ENCODE results near the gene RUNX1.

RUNX1 gene

GRCh38 chr21:34844013-34844923, 204.8 kb downstream of the RUNX1 start:
- no peak for DNase-seq

DNA sequence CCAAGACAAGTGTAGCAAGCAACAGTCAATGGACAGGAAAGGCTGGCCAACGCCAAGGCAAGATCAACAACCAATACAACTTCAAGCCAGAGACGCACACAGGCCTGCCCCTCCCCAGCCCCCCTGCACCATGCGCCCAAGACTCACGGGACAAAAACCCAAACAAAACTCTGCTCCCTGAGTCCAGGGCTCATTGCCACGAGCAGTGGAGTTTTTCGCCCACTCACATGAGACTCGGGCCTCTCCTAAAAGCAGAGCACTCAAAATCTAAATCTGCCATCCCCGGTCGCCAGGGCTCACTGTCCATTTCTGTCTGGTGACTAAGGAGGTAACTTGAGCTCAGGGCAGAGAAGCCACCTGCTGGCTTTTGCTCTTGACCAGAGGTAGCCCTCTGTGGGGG, 205.5 kb downstream of the RUNX1 start:
- DNase-seq, result no peak

GRCh38 chr21:34841154-34841553, 207.9 kb downstream of the RUNX1 start:
- no peak for DNase-seq

- no peak for DNase-seq
These were observed 208.4 kb downstream of the RUNX1 start for GRCh38 chr21:34840693-34841092.

- no peak for DNase-seq
These were observed 209.9 kb downstream of the RUNX1 start for GRCh38 chr21:34838956-34839820.

DNA sequence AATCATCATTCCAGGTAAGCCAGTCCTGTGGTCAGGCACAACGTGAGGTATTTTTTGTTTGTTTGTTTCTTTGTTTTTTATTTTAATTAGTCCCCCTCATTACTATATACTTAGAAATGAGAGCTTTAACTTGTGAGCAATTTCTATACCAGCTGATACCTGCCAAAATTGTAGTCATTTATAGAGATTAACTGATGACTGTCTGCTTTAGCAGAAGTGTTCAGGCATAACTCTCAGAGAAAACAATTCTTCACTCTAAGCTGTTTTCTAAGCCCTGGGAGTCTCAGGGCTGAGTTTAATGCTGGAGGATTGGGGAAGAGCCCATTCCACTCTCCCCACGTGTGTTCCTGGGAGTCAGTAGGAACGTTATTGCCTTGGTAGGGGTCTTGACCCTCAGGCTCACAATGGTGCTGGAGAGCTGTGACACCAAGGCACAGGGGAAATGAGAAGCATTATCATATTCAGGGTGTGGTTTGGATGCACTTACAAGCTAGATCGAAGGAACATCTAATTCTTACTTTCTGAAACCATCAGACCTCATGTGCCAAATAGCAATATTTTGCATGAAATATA, 212.1 kb downstream of the RUNX1 start:
- no peak for DNase-seq

DNA sequence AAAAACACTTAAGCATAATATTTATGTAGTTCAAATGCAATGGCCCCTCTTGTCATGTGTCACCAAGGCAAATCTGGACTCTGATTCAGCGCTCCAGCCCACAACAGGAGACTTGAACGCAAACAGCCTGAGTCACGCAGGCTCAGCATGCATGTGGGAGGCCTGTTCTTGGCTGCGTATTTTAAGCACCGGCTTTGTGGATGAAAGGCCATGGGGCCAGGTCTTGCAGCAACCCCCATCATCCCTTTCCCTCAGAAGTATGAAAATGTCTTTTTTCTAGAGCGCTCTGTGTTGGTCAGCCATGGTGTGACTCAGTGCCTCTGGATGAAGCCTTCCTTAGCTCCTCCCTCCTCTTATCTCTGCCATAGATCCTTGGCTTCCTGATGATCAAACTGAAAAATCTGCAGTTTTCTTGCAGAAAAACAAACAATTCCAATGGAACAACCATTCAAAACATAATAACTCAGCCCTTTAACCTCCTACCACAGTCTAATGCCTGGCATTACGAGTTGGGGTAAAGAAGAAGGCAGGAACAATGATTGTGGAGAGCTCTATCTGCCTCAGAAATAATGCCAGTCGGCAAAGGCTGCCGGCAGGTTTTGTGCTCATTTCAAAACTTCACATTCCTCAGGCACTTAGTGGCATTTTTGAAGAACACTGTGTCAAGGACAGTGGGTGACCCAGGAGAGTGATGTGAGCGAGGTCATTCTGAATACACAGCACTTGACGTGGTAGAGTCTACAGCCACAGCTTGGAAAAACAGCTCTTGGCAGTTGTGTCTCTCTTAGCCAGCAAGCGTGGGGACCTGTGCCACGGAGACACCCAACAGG, 212.8 kb downstream of the RUNX1 start:
- no peak for DNase-seq

DNA sequence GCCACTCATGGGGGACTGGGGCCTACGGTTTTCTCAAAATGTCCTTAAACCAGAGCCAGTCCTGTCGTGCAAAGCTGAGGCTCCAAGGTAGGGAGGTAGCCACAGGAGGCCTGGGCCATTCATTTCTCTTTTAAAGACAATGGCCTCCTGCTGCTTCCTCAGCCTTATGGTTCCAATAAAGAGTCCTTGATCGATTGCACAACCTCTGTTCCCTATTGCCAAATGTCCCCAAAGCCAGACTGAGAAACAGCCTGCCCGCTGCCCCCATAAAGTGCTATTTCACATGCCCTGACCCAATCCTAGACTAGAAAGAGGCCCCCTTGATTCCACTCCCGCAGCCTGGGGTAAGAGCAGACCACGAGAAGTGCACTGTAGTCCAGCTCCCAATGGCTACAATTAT, 213.6 kb downstream of the RUNX1 start:
- DNase-seq, result no peak

GRCh38 chr21:34834852-34835501, 214.1 kb downstream of the RUNX1 start:
- peak; percentile 45 for DNase-seq

GRCh38 chr21:34834290-34834689, 214.8 kb downstream of the RUNX1 start:
- DNase-seq, result no peak

- DNase-seq, result no peak
These were observed 215.6 kb downstream of the RUNX1 start for GRCh38 chr21:34833465-34833864.

- no peak for DNase-seq
These were observed 218.5 kb downstream of the RUNX1 start for GRCh38 chr21:34830386-34831170.

DNA sequence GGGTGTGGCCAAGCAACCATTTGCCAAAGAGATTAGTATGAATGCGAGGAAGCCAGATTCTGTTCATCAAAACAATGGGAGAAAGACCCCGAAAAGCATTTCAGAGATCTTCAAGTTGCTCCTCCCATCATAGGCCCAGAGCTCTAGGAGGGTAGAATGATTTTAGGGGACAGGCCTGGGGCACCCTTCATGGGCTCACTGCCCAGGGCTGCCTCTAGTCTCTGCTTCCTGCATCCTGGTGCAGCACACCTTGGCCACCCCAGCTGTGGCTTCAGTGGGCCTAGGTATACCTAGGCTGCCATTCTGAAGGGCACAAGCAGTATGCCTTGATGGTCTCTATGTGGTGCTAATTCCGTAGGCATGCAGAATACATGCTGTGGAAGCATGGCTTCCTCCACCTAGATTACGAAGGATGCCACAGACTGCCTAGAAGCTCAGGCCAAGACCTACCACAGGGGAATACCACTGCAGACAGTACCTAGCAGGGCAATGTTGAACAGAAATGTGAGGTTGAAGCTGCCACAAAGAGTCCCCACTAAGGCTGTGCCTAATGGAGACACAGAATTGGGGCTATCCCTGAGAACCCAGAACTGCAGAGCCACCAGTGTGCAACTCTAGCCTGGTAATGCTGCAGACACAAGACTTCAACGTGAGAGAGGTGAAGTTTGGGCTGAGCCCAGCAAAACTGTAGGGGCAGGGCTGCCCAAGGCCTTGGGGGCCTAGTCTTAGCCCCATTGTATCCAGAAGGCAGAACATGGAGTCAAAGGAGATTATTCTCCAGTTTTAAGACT, 221.5 kb downstream of the RUNX1 start:
- DNase-seq, result no peak

DNA sequence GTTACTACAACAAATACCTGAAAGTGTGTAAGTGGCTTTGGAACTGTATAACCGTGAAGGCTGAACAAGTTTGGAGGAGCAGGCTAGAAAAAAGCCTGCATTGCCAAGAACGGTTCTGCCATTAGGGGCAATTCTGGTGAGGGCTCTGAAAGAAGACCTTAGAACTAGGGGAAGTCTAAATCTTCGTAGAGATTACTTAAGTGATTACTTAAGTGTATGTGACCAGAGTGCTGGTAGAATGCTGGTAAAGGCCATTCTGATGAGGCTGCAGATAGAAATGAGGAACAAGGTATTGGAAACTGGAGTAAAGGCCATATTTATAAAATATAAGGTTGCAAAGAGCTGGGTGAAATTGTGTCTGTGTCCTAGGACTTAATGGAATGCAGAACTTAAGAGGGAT, 222.3 kb downstream of the RUNX1 start:
- DNase-seq, result no peak

DNA sequence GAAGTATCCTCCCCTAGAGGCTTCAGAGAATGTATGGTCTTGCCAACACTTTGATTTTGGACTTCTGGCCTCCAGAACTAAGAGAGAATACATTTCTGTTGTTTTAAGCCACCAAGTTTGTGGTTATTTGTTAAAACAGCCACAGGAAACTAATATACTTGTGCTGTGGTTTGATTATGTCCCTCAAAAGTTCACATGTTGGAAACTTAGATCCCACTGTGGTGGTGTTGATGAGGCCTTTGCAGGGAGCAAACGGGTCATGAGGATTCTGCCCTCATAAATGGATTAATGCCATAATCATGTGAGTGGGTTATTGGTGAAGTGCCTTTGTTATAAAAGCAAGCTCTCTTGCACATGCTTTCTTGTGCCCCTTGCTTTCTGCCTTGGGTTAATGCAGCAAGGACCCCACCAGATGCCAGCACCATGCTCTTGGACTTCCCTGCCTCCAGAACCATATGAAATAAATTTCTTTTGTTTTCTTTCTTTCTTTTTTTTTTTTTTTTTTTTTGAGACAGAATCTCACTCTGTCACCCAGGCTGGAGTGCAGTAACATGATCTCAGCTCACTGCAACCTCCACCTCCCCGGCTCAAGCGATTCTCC, 223.1 kb downstream of the RUNX1 start:
- no peak for DNase-seq

- DNase-seq, result no peak
These were observed 224.0 kb downstream of the RUNX1 start for GRCh38 chr21:34825101-34825500.

- DNase-seq, result no peak
These were observed 224.8 kb downstream of the RUNX1 start for GRCh38 chr21:34824314-34824713.

GRCh38 chr21:34822942-34823341, 226.2 kb downstream of the RUNX1 start:
- DNase-seq, result no peak

DNA sequence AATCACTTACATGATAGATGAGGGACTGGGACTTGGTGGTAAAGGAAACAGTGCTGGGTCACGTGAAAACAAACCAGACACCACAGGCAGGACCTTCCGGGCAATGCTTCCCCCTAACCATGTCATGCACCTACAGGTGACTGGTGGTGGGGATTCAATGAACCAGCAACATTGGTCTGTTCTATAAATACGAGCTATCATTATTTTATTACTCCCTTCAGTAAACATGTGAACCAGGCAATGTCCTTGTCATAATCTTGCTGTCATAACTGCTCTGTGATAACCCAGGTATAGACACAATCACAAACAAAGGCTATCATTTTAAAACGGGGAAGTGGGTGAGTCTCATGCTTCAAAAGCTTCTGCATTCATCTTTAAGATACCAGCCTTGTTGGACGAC, 226.9 kb downstream of the RUNX1 start:
- no peak for DNase-seq

GRCh38 chr21:34821717-34822116, 227.4 kb downstream of the RUNX1 start:
- DNase-seq, result no peak
